GM19324 (cell line): Measurements from ENCODE around the gene TBC1D14.
"Not testable (repeated sequence)": the region's sequence is repeated elsewhere in the genome, so short reads cannot be mapped to it uniquely, and the experiment has no call there.

Experiments
- ATAC-seq: cut with Tn5 transposase; IDR thresholded peaks from one replicate; pipeline ENCODE4 v1.9.1; 2021; ENCODE audit warnings: mild to moderate bottlenecking, moderate library complexity; ENCODE audit not compliant: unreplicated experiment, low FRiP score

The TBC1D14 gene

GRCh38 chr4:6908432-6909112 is 1.1 kb upstream of the TBC1D14 start:
- no peak for ATAC-seq

- peak; percentile 43 for ATAC-seq
These were observed 329 bp downstream of the TBC1D14 start for GRCh38 chr4:6909970-6910339.

- ATAC-seq = no peak
These were observed 824 bp downstream of the TBC1D14 start for GRCh38 chr4:6910340-6910959.

GRCh38 chr4:6910960-6911874 is 1.6 kb downstream of the TBC1D14 start:
- no peak for ATAC-seq

- not testable (repeated sequence) for ATAC-seq
These were observed 2.3 kb downstream of the TBC1D14 start for GRCh38 chr4:6911917-6912316.

- ATAC-seq = no peak
These were observed 2.8 kb downstream of the TBC1D14 start for GRCh38 chr4:6912441-6912840.

GRCh38 chr4:6913350-6913905 is 3.8 kb downstream of the TBC1D14 start:
- ATAC-seq = no peak

- no peak for ATAC-seq
These were observed 4.8 kb downstream of the TBC1D14 start for GRCh38 chr4:6914448-6914847.

- ATAC-seq = no peak
These were observed 5.7 kb downstream of the TBC1D14 start for GRCh38 chr4:6915041-6916005.

- ATAC-seq = no peak
These were observed 6.5 kb downstream of the TBC1D14 start for GRCh38 chr4:6916069-6916586.

GRCh38 chr4:6916587-6917460 is 7.2 kb downstream of the TBC1D14 start:
- ATAC-seq = no peak

GRCh38 chr4:6917461-6918271 is 8.0 kb downstream of the TBC1D14 start:
- ATAC-seq = no peak

GRCh38 chr4:6918338-6918737 is 8.7 kb downstream of the TBC1D14 start:
- no peak for ATAC-seq

- no peak for ATAC-seq
These were observed 10.5 kb downstream of the TBC1D14 start for GRCh38 chr4:6920171-6920570.

GRCh38 chr4:6923507-6923906 is 13.9 kb downstream of the TBC1D14 start:
- no peak for ATAC-seq

- no peak for ATAC-seq
These were observed 14.7 kb downstream of the TBC1D14 start for GRCh38 chr4:6924361-6924779.

GRCh38 chr4:6925357-6925836 is 15.8 kb downstream of the TBC1D14 start:
- ATAC-seq = no peak

- ATAC-seq = no peak
These were observed 16.5 kb downstream of the TBC1D14 start for GRCh38 chr4:6926081-6926480.
